ENCODE measurements around the gene BPIFA1.

BPIFA1 gene

DNA sequence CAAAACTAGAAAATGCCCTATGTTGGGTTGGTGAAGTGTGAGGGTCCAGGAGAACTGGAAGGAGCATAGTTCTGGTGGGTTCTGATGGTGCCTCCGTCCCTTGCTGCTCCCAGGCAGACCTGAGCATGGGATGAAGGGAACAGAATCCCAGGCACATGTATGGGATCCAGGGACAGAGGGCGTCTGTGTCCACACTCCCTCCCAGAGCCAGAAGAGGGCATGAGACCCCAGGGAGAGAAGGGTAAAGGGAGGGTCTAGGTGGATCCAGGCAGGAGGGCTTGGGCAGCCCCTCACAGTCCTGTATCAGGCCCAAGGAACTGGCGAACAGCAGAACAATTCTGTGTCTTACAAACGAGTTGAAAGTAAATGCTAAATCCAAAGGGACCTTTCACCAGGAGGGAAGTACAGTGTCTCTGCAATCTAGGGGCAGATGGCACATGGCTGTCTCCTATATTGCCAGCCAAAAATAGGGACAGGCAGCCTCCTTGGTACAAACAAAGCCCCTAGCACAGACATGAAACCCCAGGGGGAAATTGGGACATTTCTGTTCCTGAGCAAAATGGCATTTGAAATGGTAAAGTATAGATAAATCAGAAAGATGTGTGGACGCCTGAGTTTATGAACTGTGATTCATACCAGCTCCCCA, 2.5 kb upstream of the BPIFA1 start:
- Histone ChIP-seq H3K9me2 (replicated peaks; ENCODE audit: insufficient read depth, low read length) (no peaks in the 10 kb centered on the region), H3K9ac (ENCODE audit: low read length) (no peak overlapping the region), H2AFZ (ENCODE audit: low read depth, low read length, severe bottlenecking) (no peak overlapping the region), H3K27me3 (ENCODE audit: low read length) (no peaks in the 10 kb centered on the region), H3K4me2 (ENCODE audit: low read depth, low read length, poor library complexity, severe bottlenecking) (no peak overlapping the region), H3K36me3 (ENCODE audit: low read length) (no peaks in the 10 kb centered on the region), H3K27ac (ENCODE audit: low read depth, low read length) (no peak overlapping the region), H3F3A (ENCODE audit: insufficient read depth) (no peaks in the 10 kb centered on the region), H3K9me3 (ENCODE audit: insufficient read depth, low read length) (no peaks in the 10 kb centered on the region), H3K4me3 (ENCODE audit: insufficient read depth, low read length, poor library complexity, severe bottlenecking) (no peak overlapping the region), H3K79me2 (ENCODE audit: insufficient read depth, low read length) (no peaks in the 10 kb centered on the region), H4K20me1 (ENCODE audit: low read depth, low read length) (no peaks in the 10 kb centered on the region)
- TF ChIP-seq EZH2phosphoT487 (conservative IDR thresholded peaks at IDR 0.05; ENCODE audit: low read length) (no peak), CTCF (IDR thresholded peaks at IDR 0.05; ENCODE audit: insufficient read depth, low read length, poor library complexity, severe bottlenecking) (no peak)

DNA sequence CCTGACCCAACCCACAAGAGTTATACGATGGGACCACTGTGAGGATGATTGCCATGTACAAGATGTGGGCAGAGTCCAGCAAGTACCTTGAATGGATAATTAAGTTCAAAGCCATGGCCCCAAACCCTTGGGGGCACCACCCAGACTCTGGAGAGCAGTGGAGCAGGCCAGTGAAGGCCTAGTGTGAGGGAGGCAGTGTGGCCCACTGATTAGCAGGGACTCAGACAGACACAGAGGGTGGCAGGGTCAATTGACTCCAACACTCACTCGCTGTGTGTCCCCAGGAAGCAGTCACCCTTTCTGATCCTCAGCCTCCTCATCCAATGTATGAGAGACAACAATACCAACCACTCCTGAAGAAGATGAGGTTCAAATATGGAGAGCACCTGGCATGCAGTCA, 1.7 kb upstream of the BPIFA1 start:
- Histone ChIP-seq H3K27me3 (ENCODE audit: low read length) (no peaks in the 10 kb centered on the region), H3F3A (ENCODE audit: insufficient read depth) (no peaks in the 10 kb centered on the region), H3K4me3 (ENCODE audit: insufficient read depth, low read length, poor library complexity, severe bottlenecking) (no peak overlapping the region), H3K27ac (ENCODE audit: low read depth, low read length) (no peak overlapping the region), H3K4me2 (ENCODE audit: low read depth, low read length, poor library complexity, severe bottlenecking) (no peak overlapping the region), H3K79me2 (ENCODE audit: insufficient read depth, low read length) (no peaks in the 10 kb centered on the region), H3K9me2 (replicated peaks; ENCODE audit: insufficient read depth, low read length) (no peaks in the 10 kb centered on the region), H4K20me1 (ENCODE audit: low read depth, low read length) (no peaks in the 10 kb centered on the region), H3K36me3 (ENCODE audit: low read length) (no peaks in the 10 kb centered on the region), H2AFZ (ENCODE audit: low read depth, low read length, severe bottlenecking) (no peak overlapping the region), H3K9ac (ENCODE audit: low read length) (no peak overlapping the region), H3K9me3 (ENCODE audit: insufficient read depth, low read length) (no peaks in the 10 kb centered on the region)
- TF ChIP-seq CTCF (IDR thresholded peaks at IDR 0.05; ENCODE audit: insufficient read depth, low read length, poor library complexity, severe bottlenecking) = no peak
- no peak for TF ChIP-seq EZH2phosphoT487 (conservative IDR thresholded peaks at IDR 0.05; ENCODE audit: low read length)

DNA sequence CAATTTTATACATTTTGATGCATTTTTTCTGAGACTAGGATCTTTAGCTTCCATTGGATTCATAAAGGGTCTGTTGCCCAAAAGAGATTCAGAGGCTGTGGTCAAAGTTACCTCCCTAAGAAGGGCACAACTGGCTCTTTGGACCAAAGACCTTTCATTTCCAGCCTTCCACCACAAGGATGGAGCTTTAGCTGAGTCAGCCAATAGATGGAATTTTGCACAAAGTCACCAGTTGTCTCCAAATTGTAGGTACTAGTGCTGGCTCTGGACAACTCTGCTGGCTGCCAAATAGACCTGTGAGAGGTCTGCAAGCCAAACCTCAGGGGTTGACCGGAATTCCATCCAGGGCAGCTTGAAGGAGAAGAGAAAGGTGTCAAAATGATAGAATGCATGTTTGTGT, 555 bp downstream of the BPIFA1 start:
- TF ChIP-seq CTCF (IDR thresholded peaks at IDR 0.05; ENCODE audit: insufficient read depth, low read length, poor library complexity, severe bottlenecking) = no peak
- TF ChIP-seq EZH2phosphoT487 (conservative IDR thresholded peaks at IDR 0.05; ENCODE audit: low read length) = no peak
- H3K27ac ChIP-seq (ENCODE audit: low read depth, low read length) = no peak overlapping the region

More for the DNA sequence above, 555 bp downstream of the BPIFA1 start:
- Histone ChIP-seq H3F3A (ENCODE audit: insufficient read depth) (no peaks in the 10 kb centered on the region), H3K36me3 (ENCODE audit: low read length) (no peaks in the 10 kb centered on the region), H3K9me3 (ENCODE audit: insufficient read depth, low read length) (no peaks in the 10 kb centered on the region), H3K27me3 (ENCODE audit: low read length) (no peaks in the 10 kb centered on the region), H3K79me2 (ENCODE audit: insufficient read depth, low read length) (no peaks in the 10 kb centered on the region), H3K9me2 (replicated peaks; ENCODE audit: insufficient read depth, low read length) (no peaks in the 10 kb centered on the region), H4K20me1 (ENCODE audit: low read depth, low read length) (no peaks in the 10 kb centered on the region), H3K9ac (ENCODE audit: low read length) (no peak overlapping the region), H3K4me3 (ENCODE audit: insufficient read depth, low read length, poor library complexity, severe bottlenecking) (no peak overlapping the region), H3K4me2 (ENCODE audit: low read depth, low read length, poor library complexity, severe bottlenecking) (no peak overlapping the region), H2AFZ (ENCODE audit: low read depth, low read length, severe bottlenecking) (no peak overlapping the region)

Data from SU-DHL-6 (cell line).